ENCODE measurements around the gene SKIC8.

Gene SKIC8

DNA sequence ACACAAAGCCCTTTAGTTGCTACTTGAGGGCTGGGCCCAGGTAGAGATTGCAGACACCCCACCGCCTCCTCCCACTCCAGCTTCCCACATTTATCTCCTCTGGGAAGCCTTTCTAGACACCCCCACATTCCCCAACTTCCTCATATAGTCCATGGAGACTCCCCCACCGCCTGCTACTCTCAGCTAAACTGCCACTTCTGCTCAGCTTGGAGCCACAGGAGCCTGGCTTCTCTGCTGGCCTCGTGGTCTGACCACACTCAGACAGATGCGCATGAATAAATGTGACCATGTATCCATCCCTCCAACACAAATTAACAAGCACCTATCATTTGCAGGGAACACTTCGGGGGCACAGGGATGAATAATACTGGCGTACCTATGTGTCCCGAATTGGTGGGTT, 54.5 kb downstream of the SKIC8 start:
- Histone ChIP-seq H3K4me3 (replicated peaks; ENCODE audit: low read depth, low read length) (no peak overlapping the region), H3K36me3 (ENCODE audit: control insufficient read depth, insufficient read depth, low read length) (no peaks in the 10 kb centered on the region), H3K27me3 (replicated peaks; ENCODE audit: control insufficient read depth, insufficient read depth, low read length) (no peaks in the 10 kb centered on the region; the same call in 1 of the 2 replicates)
- TF ChIP-seq, protein P1, sequence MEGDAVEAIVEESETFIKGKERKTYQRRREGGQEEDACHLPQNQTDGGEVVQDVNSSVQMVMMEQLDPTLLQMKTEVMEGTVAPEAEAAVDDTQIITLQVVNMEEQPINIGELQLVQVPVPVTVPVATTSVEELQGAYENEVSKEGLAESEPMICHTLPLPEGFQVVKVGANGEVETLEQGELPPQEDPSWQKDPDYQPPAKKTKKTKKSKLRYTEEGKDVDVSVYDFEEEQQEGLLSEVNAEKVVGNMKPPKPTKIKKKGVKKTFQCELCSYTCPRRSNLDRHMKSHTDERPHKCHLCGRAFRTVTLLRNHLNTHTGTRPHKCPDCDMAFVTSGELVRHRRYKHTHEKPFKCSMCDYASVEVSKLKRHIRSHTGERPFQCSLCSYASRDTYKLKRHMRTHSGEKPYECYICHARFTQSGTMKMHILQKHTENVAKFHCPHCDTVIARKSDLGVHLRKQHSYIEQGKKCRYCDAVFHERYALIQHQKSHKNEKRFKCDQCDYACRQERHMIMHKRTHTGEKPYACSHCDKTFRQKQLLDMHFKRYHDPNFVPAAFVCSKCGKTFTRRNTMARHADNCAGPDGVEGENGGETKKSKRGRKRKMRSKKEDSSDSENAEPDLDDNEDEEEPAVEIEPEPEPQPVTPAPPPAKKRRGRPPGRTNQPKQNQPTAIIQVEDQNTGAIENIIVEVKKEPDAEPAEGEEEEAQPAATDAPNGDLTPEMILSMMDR (IDR thresholded peaks at IDR 0.05; ENCODE audit: insufficient read depth, low read length, poor library complexity, severe bottlenecking) = no peak
- DNase-seq (ENCODE audit: extremely low read depth, insufficient read length) = no peak

DNA sequence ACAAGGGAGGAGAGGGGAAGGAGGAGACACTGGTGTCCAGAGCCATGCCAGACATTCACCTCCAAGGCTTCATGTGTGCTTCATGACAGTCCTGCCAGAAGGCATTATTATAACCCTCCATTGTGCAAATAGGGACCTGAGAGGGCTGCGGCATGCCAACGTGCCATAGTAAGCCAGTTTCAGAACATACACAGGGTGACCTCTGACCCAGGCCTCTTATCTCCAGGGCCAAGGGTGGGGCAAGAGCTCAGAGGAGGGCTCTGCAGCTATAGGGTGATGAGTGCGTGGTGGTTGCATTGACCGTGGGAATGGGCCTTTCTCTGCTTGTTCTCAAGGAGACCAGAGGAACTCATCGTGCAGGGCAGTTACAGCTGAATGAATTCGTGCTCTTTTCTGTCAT, 55.3 kb downstream of the SKIC8 start:
- no peak for DNase-seq (ENCODE audit: extremely low read depth, insufficient read length)
- Histone ChIP-seq H3K4me3 (replicated peaks; ENCODE audit: low read depth, low read length) (no peak overlapping the region), H3K27me3 (replicated peaks; ENCODE audit: control insufficient read depth, insufficient read depth, low read length) (no peaks in the 10 kb centered on the region; the same call in 1 of the 2 replicates), H3K36me3 (ENCODE audit: control insufficient read depth, insufficient read depth, low read length) (no peaks in the 10 kb centered on the region)
- TF ChIP-seq, protein P1 (IDR thresholded peaks at IDR 0.05; ENCODE audit: insufficient read depth, low read length, poor library complexity, severe bottlenecking) = no peak

DNA sequence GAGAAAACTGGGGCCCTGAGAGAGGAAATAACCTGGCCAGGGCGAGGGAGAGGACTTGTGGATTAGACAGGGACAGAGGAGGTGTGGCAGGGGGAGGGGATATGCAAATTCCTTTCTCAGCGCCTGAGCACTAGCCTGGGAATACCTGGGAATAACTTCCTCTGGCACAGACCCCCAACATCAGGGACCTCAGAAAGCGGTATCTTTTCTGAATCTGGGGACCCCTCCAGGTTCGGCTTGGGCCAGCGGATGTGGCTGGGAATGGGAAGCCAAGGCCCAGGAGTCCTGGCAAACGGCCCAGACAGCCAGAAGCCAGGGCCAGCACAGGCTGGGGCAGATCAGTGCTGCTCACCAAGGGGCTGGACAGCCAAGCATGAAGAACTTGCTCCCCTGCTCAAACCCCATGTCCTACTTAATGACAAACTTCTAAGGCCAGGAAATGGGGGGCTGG, 55.9 kb downstream of the SKIC8 start:
- H3K4me3 ChIP-seq (replicated peaks; ENCODE audit: low read depth, low read length) = no peak overlapping the region
- no peaks in the 10 kb centered on the region; the same call in 1 of the 2 replicates for H3K27me3 ChIP-seq (replicated peaks; ENCODE audit: control insufficient read depth, insufficient read depth, low read length)
- DNase-seq (ENCODE audit: extremely low read depth, insufficient read length) = no peak
- H3K36me3 ChIP-seq (ENCODE audit: control insufficient read depth, insufficient read depth, low read length) = no peaks in the 10 kb centered on the region
- TF ChIP-seq, protein P1 (IDR thresholded peaks at IDR 0.05; ENCODE audit: insufficient read depth, low read length, poor library complexity, severe bottlenecking) = no peak

DNA sequence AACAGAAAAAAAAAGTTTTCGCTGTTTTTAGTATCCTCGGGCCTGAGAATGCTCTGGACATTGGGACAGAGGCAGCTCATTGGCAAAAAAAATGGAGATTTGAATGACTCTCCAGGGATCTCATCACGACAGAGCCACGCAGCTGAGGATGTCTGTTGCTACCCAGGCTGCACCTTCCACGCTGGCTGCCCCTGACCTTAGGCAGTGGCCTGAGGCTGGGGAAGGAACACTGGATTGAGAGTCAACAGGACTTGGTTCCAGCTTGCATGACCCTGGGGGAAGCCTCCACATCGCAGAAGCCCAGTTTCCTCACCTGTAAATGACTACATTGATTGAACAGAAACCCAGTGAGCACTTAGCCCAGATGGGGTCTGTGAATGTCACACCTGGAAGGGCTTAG, 56.4 kb downstream of the SKIC8 start:
- no peak for DNase-seq (ENCODE audit: extremely low read depth, insufficient read length)
- TF ChIP-seq, protein P1 (IDR thresholded peaks at IDR 0.05; ENCODE audit: insufficient read depth, low read length, poor library complexity, severe bottlenecking) = no peak
- Histone ChIP-seq H3K27me3 (replicated peaks; ENCODE audit: control insufficient read depth, insufficient read depth, low read length) (no peaks in the 10 kb centered on the region; the same call in 1 of the 2 replicates), H3K36me3 (ENCODE audit: control insufficient read depth, insufficient read depth, low read length) (no peaks in the 10 kb centered on the region), H3K4me3 (replicated peaks; ENCODE audit: low read depth, low read length) (no peak overlapping the region)

DNA sequence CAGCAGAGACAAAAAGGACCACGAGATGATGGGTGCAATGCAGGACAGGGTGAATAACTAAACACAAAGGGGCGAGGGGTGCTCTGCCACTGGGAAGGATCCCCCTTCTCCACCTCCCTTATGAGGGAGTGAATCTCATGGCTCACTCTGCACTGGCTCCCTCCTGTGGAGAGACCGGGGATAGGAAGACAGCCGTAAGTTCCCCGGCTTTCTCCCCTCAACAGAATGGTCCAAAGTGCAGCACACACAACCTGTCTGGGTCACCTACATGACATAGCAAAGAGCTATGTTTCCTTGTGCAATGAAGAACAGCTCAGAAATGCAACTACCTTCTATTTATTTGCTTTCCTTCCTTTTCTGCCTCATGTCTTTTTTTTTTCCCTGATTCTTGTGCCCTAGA, 57.3 kb downstream of the SKIC8 start:
- Histone ChIP-seq H3K27me3 (replicated peaks; ENCODE audit: control insufficient read depth, insufficient read depth, low read length) (no peaks in the 10 kb centered on the region; the same call in 1 of the 2 replicates), H3K4me3 (replicated peaks; ENCODE audit: low read depth, low read length) (no peak overlapping the region), H3K36me3 (ENCODE audit: control insufficient read depth, insufficient read depth, low read length) (no peaks in the 10 kb centered on the region)
- TF ChIP-seq, protein P1 (IDR thresholded peaks at IDR 0.05; ENCODE audit: insufficient read depth, low read length, poor library complexity, severe bottlenecking) = peak; percentile 65
- DNase-seq (ENCODE audit: extremely low read depth, insufficient read length) = no peak

DNA sequence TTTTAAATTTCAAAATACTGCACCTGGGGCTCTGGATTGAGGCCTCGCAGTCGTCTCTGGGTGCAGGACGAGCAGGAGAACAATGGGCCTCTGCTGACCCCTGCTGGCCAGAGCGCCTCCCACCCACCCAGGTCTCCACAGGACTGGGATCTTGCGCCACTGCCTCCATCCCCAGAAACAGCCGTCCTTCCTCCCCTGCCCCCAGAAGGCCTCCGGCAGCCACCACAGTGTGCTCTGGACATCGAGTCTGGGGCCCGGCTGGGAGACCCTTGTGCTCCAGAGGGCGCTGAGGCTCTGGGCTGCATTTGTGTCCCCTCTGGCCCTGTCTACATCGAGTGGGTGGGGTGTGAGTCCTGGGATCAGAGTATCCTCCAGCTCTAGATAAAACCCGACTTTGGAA, 58.4 kb downstream of the SKIC8 start:
- Histone ChIP-seq H3K27me3 (replicated peaks; ENCODE audit: control insufficient read depth, insufficient read depth, low read length) (no peaks in the 10 kb centered on the region; the same call in 1 of the 2 replicates), H3K4me3 (replicated peaks; ENCODE audit: low read depth, low read length) (no peak overlapping the region), H3K36me3 (ENCODE audit: control insufficient read depth, insufficient read depth, low read length) (no peaks in the 10 kb centered on the region)
- DNase-seq (ENCODE audit: extremely low read depth, insufficient read length) = peak; percentile 72
- TF ChIP-seq, protein P1 (IDR thresholded peaks at IDR 0.05; ENCODE audit: insufficient read depth, low read length, poor library complexity, severe bottlenecking) = peak; percentile 95
